Osteoblast (primary cell): ENCODE results near the gene NAP1L5. TPM values are rescaled to one million over a fixed set of nuclear protein-coding genes. Genes with fewer than 3 reads are reported as not detected.

Experiments
- DNase-seq: peaks from one replicate; pipeline ENCODE4 v3.0.0; 2011; ENCODE audit warnings: low spot score, mixed read lengths; ENCODE audit not compliant: insufficient read length; ENCODE audit errors: missing footprints
- H2AFZ ChIP-seq: 2 replicates; pipeline ENCODE4 v1.6.0; 2011; ENCODE audit warnings: mild to moderate bottlenecking, low read length
- H3K27ac ChIP-seq: 2 replicates; pipeline ENCODE4 v1.5.1; 2011; ENCODE audit warnings: mild to moderate bottlenecking, low read depth, low read length, moderate library complexity
- H3K27me3 ChIP-seq: 2 replicates; pipeline ENCODE4 v1.6.0; 2012; ENCODE audit warnings: mild to moderate bottlenecking, control low read depth, inconsistent platforms, low read length, moderate library complexity; ENCODE audit not compliant: insufficient read depth
- H3K36me3 ChIP-seq: 2 replicates; pipeline ENCODE4 v1.5.1; 2011; ENCODE audit warnings: mild to moderate bottlenecking, low read length, control low read depth, moderate library complexity; ENCODE audit not compliant: insufficient read depth
- H3K4me1 ChIP-seq: 2 replicates; pipeline ENCODE4 v1.5.1; 2011; ENCODE audit warnings: mild to moderate bottlenecking, low read length, control low read depth, moderate library complexity; ENCODE audit not compliant: insufficient read depth
- H3K4me2 ChIP-seq: 2 replicates; pipeline ENCODE4 v1.6.0; 2011; ENCODE audit warnings: mild to moderate bottlenecking, low read length; ENCODE audit not compliant: insufficient read depth
- H3K4me3 ChIP-seq: fragments of 200-600 bp; sonication (generic); 3 replicates; pipeline ENCODE4 v1.5.1; 2012; ENCODE audit warnings: mild to moderate bottlenecking, low read length, inconsistent platforms; ENCODE audit not compliant: insufficient read depth
- H3K79me2 ChIP-seq: 2 replicates; pipeline ENCODE4 v1.6.0; 2012; ENCODE audit warnings: mild to moderate bottlenecking, low read length, control low read depth, inconsistent platforms; ENCODE audit not compliant: insufficient read depth
- H3K9me3 ChIP-seq: 2 replicates; pipeline ENCODE4 v1.5.1; 2011; ENCODE audit warnings: low read depth, low read length, control low read depth
- H4K20me1 ChIP-seq: 2 replicates; pipeline ENCODE4 v1.6.0; 2012; ENCODE audit warnings: mild to moderate bottlenecking, low read length, control low read depth; ENCODE audit not compliant: insufficient read depth
- CTCF ChIP-seq: IDR thresholded peaks from 2 replicates; pipeline ENCODE4 v1.5.1; 2011; ENCODE audit warnings: mild to moderate bottlenecking, low read depth, low read length, moderate library complexity; ENCODE audit errors: extremely low read depth
- total RNA-seq: library from RNA; depleted of rRNA; stranded (reverse); fragments of >200 nt; gene quantifications from 2 replicates; pipeline ENCODE4 v1.2.3, GENCODE V29; 2012

NAP1L5 gene
- total RNA-seq, 1 donor: 5.1 TPM

GRCh38 chr4:88706574-88706973, 8.9 kb upstream of the NAP1L5 start:
- Histone ChIP-seq H2AFZ (peak overlapping the region; percentile 83), H3K9me3 (no peaks in the 10 kb centered on the region), H3K79me2 (no peaks in the 10 kb centered on the region), H3K4me1 (peaks cover 15% of the 10 kb centered on the region), H3K4me2 (peak overlapping the region; percentile 45), H3K27ac (peak overlapping the region; percentile 60), H3K36me3 (peaks cover 3% of the 10 kb centered on the region), H3K4me3 (no peak overlapping the region), H4K20me1 (no peaks in the 10 kb centered on the region), H3K27me3 (no peaks in the 10 kb centered on the region)
- peak; percentile 76 for TF ChIP-seq CTCF
- peak; percentile 58 for DNase-seq

DNA sequence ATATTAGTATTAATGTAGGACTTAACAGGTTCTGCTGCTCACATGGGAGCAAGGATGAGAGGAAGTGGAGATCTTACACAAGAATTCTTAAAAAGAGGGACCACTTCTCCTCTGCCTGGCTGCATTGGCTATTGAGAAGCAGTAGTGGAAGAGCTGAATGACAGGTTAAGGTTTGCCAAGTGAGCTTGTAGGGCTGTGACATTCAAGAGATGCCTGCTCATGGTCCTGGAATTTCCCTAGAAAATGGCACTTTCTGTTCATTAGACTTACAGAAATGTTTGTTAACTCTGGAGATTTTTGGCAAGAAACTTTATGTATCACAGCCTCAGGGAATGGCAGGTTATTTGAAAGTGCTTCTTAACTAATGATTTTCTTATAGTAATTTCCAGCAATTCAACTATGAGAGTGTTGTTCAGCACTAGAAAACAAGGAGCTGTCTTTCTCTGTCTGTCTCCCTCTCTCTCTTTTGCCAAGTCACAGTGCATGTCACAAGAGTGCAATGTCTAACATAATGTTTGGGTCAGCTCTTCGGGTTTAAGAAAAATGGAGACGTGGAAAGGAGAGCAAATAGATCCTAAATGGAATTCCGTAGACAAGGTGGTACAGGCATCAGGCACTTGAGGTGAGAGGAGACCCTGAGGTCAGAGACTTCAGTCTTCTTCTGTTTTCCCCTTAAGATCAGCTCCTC, 8.3 kb upstream of the NAP1L5 start:
- Histone ChIP-seq H3K4me3 (no peak overlapping the region), H3K4me2 (peak overlapping the region; percentile 45), H3K36me3 (peaks cover 3% of the 10 kb centered on the region), H4K20me1 (no peaks in the 10 kb centered on the region), H3K27me3 (no peaks in the 10 kb centered on the region), H2AFZ (no peak overlapping the region), H3K9me3 (no peaks in the 10 kb centered on the region), H3K27ac (peak overlapping the region; percentile 60), H3K4me1 (peaks cover 15% of the 10 kb centered on the region), H3K79me2 (no peaks in the 10 kb centered on the region)
- no peak for TF ChIP-seq CTCF
- no peak for DNase-seq

- Histone ChIP-seq H2AFZ (no peak overlapping the region), H3K27ac (peak overlapping the region; percentile 60), H3K79me2 (no peaks in the 10 kb centered on the region), H3K27me3 (no peaks in the 10 kb centered on the region), H3K9me3 (no peaks in the 10 kb centered on the region), H3K4me3 (no peak overlapping the region), H3K4me2 (no peak overlapping the region), H4K20me1 (no peaks in the 10 kb centered on the region), H3K4me1 (peaks cover 15% of the 10 kb centered on the region), H3K36me3 (peaks cover 3% of the 10 kb centered on the region)
- no peak for DNase-seq
- no peak for TF ChIP-seq CTCF
These were observed 7.6 kb upstream of the NAP1L5 start for GRCh38 chr4:88705223-88705622.

- H3K4me3 ChIP-seq: no peak overlapping the region
These were observed 5.2 kb upstream of the NAP1L5 start for GRCh38 chr4:88702782-88703181.

More at GRCh38 chr4:88702782-88703181, 5.2 kb upstream of the NAP1L5 start:
- Histone ChIP-seq H3K36me3 (peaks cover 3% of the 10 kb centered on the region), H3K27ac (no peak overlapping the region), H3K4me2 (no peak overlapping the region), H3K27me3 (no peaks in the 10 kb centered on the region), H4K20me1 (no peaks in the 10 kb centered on the region), H2AFZ (no peak overlapping the region), H3K9me3 (no peaks in the 10 kb centered on the region), H3K4me1 (peaks cover 15% of the 10 kb centered on the region), H3K79me2 (no peaks in the 10 kb centered on the region)
- no peak for TF ChIP-seq CTCF
- no peak for DNase-seq
